ENCODE measurements around the gene HOTAIR. TPM values are rescaled to one million over a fixed set of nuclear protein-coding genes. Genes with fewer than 3 reads are reported as not detected.

Gene HOTAIR
- total RNA-seq, 4 donors from 2014 or later = 0.31 TPM; not detected in 3

DNA sequence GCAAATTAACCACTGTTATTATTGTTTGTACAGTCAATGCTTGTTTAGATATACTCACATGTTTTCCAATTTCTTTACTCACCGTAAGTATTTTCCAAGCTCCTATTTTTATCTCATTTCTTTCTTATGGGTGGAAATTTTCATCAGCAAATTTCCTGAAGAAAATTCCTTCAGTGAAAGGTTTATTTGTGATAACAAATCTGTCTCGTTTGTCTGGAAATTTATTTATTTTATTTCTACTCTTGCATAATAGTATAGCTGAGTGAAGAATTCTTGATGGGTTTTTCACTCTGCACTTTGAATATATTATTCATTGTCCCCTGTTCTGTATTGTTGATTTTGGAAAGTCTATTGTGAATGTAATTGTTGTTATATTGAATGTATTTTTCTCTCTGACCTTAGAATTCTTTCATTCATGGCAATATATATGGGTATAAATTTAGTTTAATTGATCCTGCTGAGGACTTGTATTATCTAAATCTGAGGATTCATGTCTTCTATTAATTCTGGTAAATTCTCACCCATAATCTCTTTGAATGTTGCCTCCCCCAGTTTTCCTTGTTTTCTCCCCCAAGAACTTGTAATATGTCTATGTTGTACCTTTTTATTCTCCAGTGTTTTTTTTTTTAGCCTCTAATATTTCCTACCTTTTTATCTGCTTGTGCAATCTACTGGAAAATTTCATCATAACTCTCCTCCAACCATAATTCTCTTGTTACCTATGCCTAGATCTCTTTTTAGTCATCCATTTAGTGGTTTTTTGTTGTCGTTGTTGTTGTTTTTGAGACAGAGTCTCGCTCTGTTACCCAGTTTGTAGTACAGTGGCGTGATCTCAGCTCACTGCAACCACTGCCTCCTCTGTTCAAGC, 57.7 kb downstream of the HOTAIR start:
- no peaks in the 10 kb centered on the region for H3K36me3 ChIP-seq
- ATAC-seq = no peak
- no peak overlapping the region for H3K4me3 ChIP-seq
- H3K9me3 ChIP-seq = no peaks in the 10 kb centered on the region
- H3K4me1 ChIP-seq = no peaks in the 10 kb centered on the region
- H3K27me3 ChIP-seq = peaks cover 98% of the 10 kb centered on the region
- TF ChIP-seq POLR2AphosphoS5 (IDR thresholded peaks at IDR 0.05) = no peak
- 66 to 70% methylated on average over 4 to 5 of the region's 5 CpGs for WGBS, 2 donors (ENCODE audit: low coverage in 1 of 2)
- H3K27ac ChIP-seq = no peak overlapping the region

Small RNAs within 50 kb of the gene (small RNA-seq; reads per million reads assigned to genes)
- 0 reads per million in 4 donors for gene AC012531.3
- gene AC012531.4 = 0 reads per million in 4 donors
- gene MIR196A2 = 0 to 1.1 (median 0.27) reads per million in 4 donors
- gene RF01905 = 0 reads per million in 4 donors
- 0 reads per million in 4 donors for gene RF01906

Other genes starting within 250 kb of the HOTAIR start
- 100 to 1,000 TPM; 400 to 469 (median 424) TPM for gene CALCOCO1, start 247.5 kb downstream of the HOTAIR start, total RNA-seq
- 1 to 10 TPM in 1 of 4 donors, not detected in 3; 1.4 TPM for gene CISTR, start 223.0 kb downstream of the HOTAIR start, total RNA-seq
- not detected for gene HOXC13, start 36.1 kb downstream of the HOTAIR start, total RNA-seq
- not detected for gene HOXC12, start 20.1 kb downstream of the HOTAIR start, total RNA-seq
- not detected for gene HOXC11, start 1.8 kb downstream of the HOTAIR start, total RNA-seq
- not detected for gene HOXC10, start 10.2 kb upstream of the HOTAIR start, total RNA-seq
- not detected for gene HOXC9, start 25.2 kb upstream of the HOTAIR start, total RNA-seq
- under 1 TPM in 2 of 4 donors, not detected in 2; 0.15 to 0.40 TPM for gene HOXC8, start 34.0 kb upstream of the HOTAIR start, total RNA-seq
- under 1 TPM in 1 of 4 donors, not detected in 3; 0.50 TPM for gene HOXC6, start 53.5 kb upstream of the HOTAIR start, total RNA-seq
- gene HOXC5, start 58.1 kb upstream of the HOTAIR start, total RNA-seq = 1 to 10 TPM in 2 of 4 donors, under 1 TPM in 1, not detected in 1; 0.31 to 3.3 (median 1.3) TPM
- 1 to 10 TPM in 3 of 4 donors, under 1 TPM in 1; 0.69 to 5.7 (median 2.7) TPM for gene HOXC4, start 78.9 kb upstream of the HOTAIR start, total RNA-seq
- 10 to 100 TPM; 25.3 to 35.8 (median 31.9) TPM for gene SMUG1, start 214.0 kb upstream of the HOTAIR start, total RNA-seq